Airway epithelial cell (primary cell): Measurements from ENCODE around the gene DEFB128. TPM values are rescaled to one million over a fixed set of nuclear protein-coding genes. Genes with fewer than 3 reads are reported as not detected.

Experiments used
- total RNA-seq: library from RNA; depleted of rRNA; stranded (reverse); fragments of >200 nt; gene quantifications from 2 replicates; pipeline ENCODE4 v1.2.3, GENCODE V29; 2015

Gene DEFB128
- total RNA-seq, result not detected in 2 replicates

DNA sequence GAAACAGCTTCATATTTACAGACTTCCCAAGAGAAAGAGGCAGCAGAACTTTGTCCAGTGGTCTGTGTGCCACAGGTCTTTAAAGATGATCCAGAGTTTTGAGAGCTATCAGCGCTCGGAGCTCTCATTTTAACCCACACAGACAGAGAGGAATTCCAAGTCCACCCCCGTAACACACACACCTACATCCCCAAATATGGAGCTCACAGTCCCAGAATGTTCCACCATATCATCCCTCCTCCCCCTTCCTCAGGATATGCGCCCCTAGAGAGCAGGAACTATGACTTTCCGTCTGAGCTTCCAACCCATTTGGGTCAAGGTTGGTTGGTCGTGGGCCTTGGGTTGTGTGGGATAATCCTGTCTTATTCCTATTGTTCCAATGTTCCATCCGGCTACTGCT lies at the start of gene DEFB128:
DEFB128 (minus strand) TSS at position 101 of the 400 bp plus-strand sequence; CDS start at position 13, 88 bp downstream.

DNA sequence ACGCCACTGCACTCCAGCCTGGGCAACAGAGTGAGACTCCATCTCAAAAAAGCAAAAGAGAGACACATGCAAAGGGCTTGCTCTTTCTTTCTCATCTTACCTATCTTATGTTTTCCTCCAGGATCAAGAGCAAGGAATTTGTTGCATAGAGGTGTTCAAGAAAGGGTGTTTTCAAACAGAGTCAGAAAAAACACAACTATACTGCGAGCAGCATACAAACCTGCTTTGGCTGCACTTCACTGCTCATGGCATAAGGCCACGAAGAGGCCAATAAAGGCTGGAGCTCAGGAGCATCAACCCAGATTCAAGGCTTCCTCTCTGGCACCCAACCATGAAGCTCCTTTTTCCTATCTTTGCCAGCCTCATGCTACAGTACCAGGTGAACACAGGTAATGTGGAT lies 37.4 kb upstream of the DEFB128 start, which contains the start of gene DEFB129:
DEFB129 (plus strand) TSS at position 301 of the 400 bp plus-strand sequence; CDS start at position 332, 31 bp downstream.

DNA sequence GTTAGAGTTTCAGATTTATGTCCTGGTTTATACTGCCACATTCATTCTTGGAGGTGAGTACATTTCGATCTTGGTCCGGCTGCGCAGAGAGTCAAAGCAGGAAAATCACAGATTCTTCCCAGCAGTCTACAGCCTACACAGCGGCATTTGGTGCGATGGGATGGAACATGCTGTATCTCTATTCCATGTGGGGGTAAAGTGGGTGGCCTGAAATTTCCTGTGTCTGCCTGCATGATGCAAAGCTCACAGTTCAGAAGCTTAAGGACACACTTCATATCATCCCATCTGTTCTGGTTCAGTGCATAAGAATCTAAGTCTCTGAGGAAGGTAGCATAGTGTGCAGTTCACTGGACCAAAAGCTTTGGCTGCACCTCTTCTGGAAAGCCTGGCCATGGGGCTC lies 32.4 kb downstream of the DEFB128 start, which contains the start of gene DEFB127:
DEFB127 (plus strand) TSS at position 301 of the 400 bp plus-strand sequence; CDS start at position 392, 91 bp downstream.

DNA sequence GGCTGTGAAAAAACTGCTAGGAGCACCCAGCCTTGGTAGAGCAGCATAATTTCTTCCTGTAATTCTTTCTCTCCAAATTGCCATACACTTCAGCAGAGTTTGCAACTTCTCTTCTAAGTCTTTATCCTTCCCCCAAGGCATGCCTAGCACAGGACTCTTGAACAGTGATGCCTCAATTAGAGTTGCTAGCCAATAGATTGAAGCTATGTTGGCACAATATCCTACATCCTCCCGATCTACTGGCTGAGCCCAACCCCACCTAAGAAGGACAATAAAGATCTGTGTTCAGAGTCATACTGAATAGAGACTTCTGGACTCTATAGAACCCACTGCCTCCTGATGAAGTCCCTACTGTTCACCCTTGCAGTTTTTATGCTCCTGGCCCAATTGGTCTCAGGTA lies 47.2 kb downstream of the DEFB128 start, which contains the start of gene DEFB126:
DEFB126 (plus strand) TSS at position 301 of the 400 bp plus-strand sequence; CDS start at position 340, 39 bp downstream.

Other genes starting within 250 kb of the DEFB128 start
- gene DEFB125, start 102.0 kb downstream of the DEFB128 start, total RNA-seq, result not detected in 2 replicates
- not detected in 2 replicates for gene DEFB126, start 47.1 kb downstream of the DEFB128 start, total RNA-seq
- not detected in 2 replicates for gene DEFB127, start 32.3 kb downstream of the DEFB128 start, total RNA-seq
- gene DEFB129, start 37.5 kb upstream of the DEFB128 start, total RNA-seq, result not detected in 2 replicates
- gene DEFB132, start 68.0 kb upstream of the DEFB128 start, total RNA-seq, result not detected in 2 replicates
- gene C20orf96, start 101.0 kb upstream of the DEFB128 start, total RNA-seq, result 0.19 and 1.4 TPM in 2 replicates
- 13.0 and 14.3 TPM in 2 replicates for gene ZCCHC3, start 107.9 kb upstream of the DEFB128 start, total RNA-seq
- gene SOX12, start 135.8 kb upstream of the DEFB128 start, total RNA-seq, result 7.3 and 10.0 TPM in 2 replicates
- gene NRSN2, start 157.4 kb upstream of the DEFB128 start, total RNA-seq, result 15.1 and 18.6 TPM in 2 replicates
- gene TRIB3, start 191.0 kb upstream of the DEFB128 start, total RNA-seq, result 72.1 and 91.0 TPM in 2 replicates
- 93.9 and 108 TPM in 2 replicates for gene RBCK1, start 218.6 kb upstream of the DEFB128 start, total RNA-seq